GM23338 (cell line): ENCODE measurements around the gene SDC3.

ENCODE experiments used
- CREB1 ChIP-seq: fragments of 250-450 bp; sonication (Bioruptor Pico); IDR thresholded peaks from 2 replicates; pipeline ENCODE4 v1.5.0; 2020; ENCODE audit warnings: low read depth, mild to moderate bottlenecking, moderate library complexity
- EZH2 ChIP-seq: fragments of 200-600 bp; sonication (generic); IDR thresholded peaks from one replicate; pipeline ENCODE4 v1.8.0; 2017; ENCODE audit warnings: antibody characterized with exemption, mild to moderate bottlenecking, low read depth; ENCODE audit not compliant: unreplicated experiment
- POLR2AphosphoS5 ChIP-seq: IDR thresholded peaks from 2 replicates; pipeline ENCODE4 v1.6.1; 2016; ENCODE audit warnings: antibody characterized with exemption, low read depth
- ZNF114 ChIP-seq: fragments of 250-450 bp; sonication (Bioruptor Pico); IDR thresholded peaks from 2 replicates; pipeline ENCODE4 v1.5.0; 2020; ENCODE audit warnings: mild to moderate bottlenecking, moderate library complexity
- TF ChIP-seq, protein P1 (sequence below), 2 experiments: fragments of 200-600 bp in 1 of 2; sonication (generic) in 1 of 2; conservative IDR thresholded peaks; 2 replicates each; pipeline versions ENCODE4 v1.5.1 to v1.6.1; 2016 to 2017; ENCODE audit warnings: antibody characterized with exemption in 2 of 2, low read depth in 2 of 2, mild to moderate bottlenecking in 2 of 2, moderate library complexity in 1 of 2
- TF ChIP-seq, protein P2 (sequence below): IDR thresholded peaks from one replicate; pipeline ENCODE4 v1.6.1; 2018; ENCODE audit warnings: antibody characterized with exemption; ENCODE audit not compliant: unreplicated experiment

DNA sequence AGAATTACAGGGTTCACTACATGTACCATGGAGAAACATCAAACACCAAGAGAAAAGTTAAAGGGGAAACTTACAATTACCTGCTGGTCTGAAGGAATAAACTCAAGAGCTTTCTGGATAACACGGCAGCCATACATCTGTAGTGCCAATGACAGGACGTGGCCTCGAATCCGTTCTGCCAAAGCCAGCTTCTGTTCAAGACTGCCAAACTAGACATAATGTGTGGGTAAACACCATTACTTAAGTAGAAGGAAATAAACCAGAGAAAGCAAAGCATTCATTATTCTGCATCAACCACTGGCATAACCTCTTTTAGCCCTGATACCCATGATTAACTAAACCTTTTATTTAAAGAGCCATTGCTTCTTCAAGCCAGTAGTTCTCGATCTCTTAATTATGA is 41.5 kb upstream of the SDC3 start:
- TF ChIP-seq POLR2AphosphoS5 (no peak), CREB1 (no peak), EZH2 (no peak), ZNF114 (no peak)
- TF ChIP-seq, protein P1, sequence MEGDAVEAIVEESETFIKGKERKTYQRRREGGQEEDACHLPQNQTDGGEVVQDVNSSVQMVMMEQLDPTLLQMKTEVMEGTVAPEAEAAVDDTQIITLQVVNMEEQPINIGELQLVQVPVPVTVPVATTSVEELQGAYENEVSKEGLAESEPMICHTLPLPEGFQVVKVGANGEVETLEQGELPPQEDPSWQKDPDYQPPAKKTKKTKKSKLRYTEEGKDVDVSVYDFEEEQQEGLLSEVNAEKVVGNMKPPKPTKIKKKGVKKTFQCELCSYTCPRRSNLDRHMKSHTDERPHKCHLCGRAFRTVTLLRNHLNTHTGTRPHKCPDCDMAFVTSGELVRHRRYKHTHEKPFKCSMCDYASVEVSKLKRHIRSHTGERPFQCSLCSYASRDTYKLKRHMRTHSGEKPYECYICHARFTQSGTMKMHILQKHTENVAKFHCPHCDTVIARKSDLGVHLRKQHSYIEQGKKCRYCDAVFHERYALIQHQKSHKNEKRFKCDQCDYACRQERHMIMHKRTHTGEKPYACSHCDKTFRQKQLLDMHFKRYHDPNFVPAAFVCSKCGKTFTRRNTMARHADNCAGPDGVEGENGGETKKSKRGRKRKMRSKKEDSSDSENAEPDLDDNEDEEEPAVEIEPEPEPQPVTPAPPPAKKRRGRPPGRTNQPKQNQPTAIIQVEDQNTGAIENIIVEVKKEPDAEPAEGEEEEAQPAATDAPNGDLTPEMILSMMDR (conservative IDR thresholded peaks at IDR 0.05; ENCODE audit: low read depth in 2 of 2) = no peak
- TF ChIP-seq, protein P2, sequence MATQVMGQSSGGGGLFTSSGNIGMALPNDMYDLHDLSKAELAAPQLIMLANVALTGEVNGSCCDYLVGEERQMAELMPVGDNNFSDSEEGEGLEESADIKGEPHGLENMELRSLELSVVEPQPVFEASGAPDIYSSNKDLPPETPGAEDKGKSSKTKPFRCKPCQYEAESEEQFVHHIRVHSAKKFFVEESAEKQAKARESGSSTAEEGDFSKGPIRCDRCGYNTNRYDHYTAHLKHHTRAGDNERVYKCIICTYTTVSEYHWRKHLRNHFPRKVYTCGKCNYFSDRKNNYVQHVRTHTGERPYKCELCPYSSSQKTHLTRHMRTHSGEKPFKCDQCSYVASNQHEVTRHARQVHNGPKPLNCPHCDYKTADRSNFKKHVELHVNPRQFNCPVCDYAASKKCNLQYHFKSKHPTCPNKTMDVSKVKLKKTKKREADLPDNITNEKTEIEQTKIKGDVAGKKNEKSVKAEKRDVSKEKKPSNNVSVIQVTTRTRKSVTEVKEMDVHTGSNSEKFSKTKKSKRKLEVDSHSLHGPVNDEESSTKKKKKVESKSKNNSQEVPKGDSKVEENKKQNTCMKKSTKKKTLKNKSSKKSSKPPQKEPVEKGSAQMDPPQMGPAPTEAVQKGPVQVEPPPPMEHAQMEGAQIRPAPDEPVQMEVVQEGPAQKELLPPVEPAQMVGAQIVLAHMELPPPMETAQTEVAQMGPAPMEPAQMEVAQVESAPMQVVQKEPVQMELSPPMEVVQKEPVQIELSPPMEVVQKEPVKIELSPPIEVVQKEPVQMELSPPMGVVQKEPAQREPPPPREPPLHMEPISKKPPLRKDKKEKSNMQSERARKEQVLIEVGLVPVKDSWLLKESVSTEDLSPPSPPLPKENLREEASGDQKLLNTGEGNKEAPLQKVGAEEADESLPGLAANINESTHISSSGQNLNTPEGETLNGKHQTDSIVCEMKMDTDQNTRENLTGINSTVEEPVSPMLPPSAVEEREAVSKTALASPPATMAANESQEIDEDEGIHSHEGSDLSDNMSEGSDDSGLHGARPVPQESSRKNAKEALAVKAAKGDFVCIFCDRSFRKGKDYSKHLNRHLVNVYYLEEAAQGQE = no peak
